ENCODE data around the gene BMP7.
"Not testable (repeated sequence)": the region's sequence is repeated elsewhere in the genome, so short reads cannot be mapped to it uniquely, and the experiment has no call there.

Gene BMP7

DNA sequence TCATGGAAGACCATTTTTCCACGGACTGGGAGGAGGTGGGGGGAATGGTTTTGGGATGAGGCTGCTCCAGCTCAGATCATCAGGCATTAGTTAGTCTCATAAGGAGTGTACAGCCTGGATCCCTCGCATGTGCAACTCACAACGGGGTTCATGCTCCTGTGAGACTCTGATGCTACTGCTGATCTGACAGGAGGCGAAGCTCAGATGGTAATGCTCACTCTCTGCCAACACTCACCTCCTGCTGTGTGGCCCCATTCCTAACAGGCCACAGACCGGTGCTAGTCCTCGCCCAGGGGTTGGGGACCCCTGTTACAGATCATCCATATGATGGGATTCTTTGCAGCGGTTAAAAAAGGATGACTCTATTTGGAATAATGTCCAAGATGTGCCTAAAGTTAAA is 27.6 kb upstream of the BMP7 start:
- peaks cover 42% of the 10 kb centered on the region for H3K27me3 Mint-ChIP-seq
- H3K9me3 Mint-ChIP-seq, result no peaks in the 10 kb centered on the region
- H3K4me1 Mint-ChIP-seq, result no peaks in the 10 kb centered on the region
- H3K27ac Mint-ChIP-seq, result no peak overlapping the region
- DNase-seq, result no peak
- no peaks in the 10 kb centered on the region for H3K36me3 Mint-ChIP-seq
- no peak overlapping the region for H3K4me3 Mint-ChIP-seq
- CTCF ChIA-PET, result no interaction called here

DNA sequence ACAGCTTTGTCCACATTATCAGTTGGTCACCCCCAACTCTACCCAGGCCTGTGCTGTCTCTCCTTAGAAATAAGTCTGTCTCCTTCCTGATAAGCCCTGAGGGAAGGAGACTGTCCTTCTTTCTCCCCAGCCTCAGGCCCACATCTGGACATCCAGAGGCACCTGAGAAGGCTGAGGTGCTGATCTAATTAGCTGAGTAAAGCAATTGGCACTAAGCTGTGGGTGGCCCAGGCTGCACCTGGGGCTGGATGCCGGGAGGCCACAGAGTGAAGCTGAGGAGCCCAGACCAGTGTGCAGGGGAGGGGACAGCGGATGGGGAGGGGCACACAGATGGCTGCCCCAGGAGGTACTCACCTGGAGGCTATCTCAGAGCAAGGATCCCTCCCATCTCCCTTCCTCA is 26.2 kb upstream of the BMP7 start:
- H3K27ac Mint-ChIP-seq, result no peak overlapping the region
- H3K4me3 Mint-ChIP-seq, result no peak overlapping the region
- CTCF ChIA-PET, result interaction anchor here (1.3 kb wide), 1 partner anchor 54 kb away, joined by 3 read pairs; no protein-coding TSS in a partner anchor
- no peaks in the 10 kb centered on the region for H3K4me1 Mint-ChIP-seq
- no peak for DNase-seq
- peaks cover 56% of the 10 kb centered on the region for H3K27me3 Mint-ChIP-seq
- H3K9me3 Mint-ChIP-seq, result no peaks in the 10 kb centered on the region
- no peaks in the 10 kb centered on the region for H3K36me3 Mint-ChIP-seq

DNA sequence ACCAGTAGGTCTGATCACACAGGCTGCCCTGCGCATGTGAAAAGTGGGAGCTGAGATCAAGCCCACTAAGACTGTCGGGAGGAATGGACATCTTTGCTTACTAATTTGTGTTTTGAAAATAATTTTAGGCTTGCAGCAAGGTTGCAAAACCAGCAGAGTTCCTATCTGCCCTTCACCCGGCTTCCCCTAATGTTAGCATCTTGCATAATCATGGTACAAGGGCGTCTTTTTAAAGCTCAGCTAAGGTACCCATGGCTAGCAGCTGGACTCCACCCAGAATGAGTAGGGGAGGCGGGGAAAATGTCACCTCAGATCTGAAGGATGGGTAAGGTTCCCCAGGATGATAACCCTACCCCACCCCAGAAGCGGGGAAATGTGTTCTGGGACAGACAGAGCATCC is 25.3 kb upstream of the BMP7 start:
- H3K27me3 Mint-ChIP-seq, result peaks cover 65% of the 10 kb centered on the region
- no peak overlapping the region for H3K4me3 Mint-ChIP-seq
- CTCF ChIA-PET, result interaction anchor here (1.3 kb wide), 1 partner anchor 54 kb away, joined by 3 read pairs; no protein-coding TSS in a partner anchor
- H3K36me3 Mint-ChIP-seq, result no peaks in the 10 kb centered on the region
- H3K4me1 Mint-ChIP-seq, result no peaks in the 10 kb centered on the region
- no peak overlapping the region for H3K27ac Mint-ChIP-seq
- DNase-seq, result no peak
- H3K9me3 Mint-ChIP-seq, result no peaks in the 10 kb centered on the region

DNA sequence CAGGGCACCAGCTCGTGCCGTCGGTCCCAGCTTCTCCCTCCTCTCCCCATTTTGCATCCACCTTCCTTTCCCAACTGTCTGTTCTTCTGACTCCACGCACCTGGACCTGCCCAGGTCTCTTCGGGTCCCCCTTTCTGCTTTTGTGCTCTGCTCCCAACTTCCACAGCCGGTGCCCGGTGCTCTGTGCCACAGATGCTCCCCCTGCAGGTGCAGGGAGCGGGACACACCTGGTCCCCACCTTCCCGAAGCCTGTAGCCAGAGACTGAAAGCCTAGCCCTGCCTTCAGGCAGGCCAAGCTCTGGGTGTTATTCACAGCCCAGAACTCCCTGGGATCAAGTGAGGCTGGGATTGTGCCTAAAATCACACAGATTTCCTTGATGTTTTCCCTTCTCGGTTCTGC is 24.6 kb upstream of the BMP7 start:
- Mint-ChIP-seq H3K27me3 (peaks cover 69% of the 10 kb centered on the region), H3K36me3 (no peaks in the 10 kb centered on the region), H3K4me3 (no peak overlapping the region), H3K27ac (no peak overlapping the region), H3K4me1 (no peaks in the 10 kb centered on the region), H3K9me3 (no peaks in the 10 kb centered on the region)
- CTCF ChIA-PET, result no interaction called here
- no peak for DNase-seq

DNA sequence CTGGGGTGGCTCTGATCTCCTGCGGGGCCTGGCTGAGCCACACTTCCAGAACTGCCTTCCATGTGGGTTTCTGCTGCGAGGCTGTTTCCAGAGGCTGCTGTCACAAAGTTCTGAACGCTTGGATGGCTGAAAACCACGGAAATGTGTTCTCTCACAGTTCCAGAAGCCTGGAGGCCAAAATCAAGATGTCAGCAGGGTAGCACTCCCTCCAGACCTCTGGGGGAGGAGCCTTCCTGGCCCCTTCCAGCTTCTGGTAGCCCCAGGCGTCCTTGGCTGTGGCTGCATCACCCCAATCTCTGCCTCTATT is 23.7 kb upstream of the BMP7 start:
- no peaks in the 10 kb centered on the region for H3K4me1 Mint-ChIP-seq
- no peak for DNase-seq
- H3K36me3 Mint-ChIP-seq, result no peaks in the 10 kb centered on the region
- peaks cover 74% of the 10 kb centered on the region for H3K27me3 Mint-ChIP-seq
- H3K27ac Mint-ChIP-seq, result no peak overlapping the region
- CTCF ChIA-PET, result no interaction called here
- no peaks in the 10 kb centered on the region for H3K9me3 Mint-ChIP-seq
- no peak overlapping the region for H3K4me3 Mint-ChIP-seq

DNA sequence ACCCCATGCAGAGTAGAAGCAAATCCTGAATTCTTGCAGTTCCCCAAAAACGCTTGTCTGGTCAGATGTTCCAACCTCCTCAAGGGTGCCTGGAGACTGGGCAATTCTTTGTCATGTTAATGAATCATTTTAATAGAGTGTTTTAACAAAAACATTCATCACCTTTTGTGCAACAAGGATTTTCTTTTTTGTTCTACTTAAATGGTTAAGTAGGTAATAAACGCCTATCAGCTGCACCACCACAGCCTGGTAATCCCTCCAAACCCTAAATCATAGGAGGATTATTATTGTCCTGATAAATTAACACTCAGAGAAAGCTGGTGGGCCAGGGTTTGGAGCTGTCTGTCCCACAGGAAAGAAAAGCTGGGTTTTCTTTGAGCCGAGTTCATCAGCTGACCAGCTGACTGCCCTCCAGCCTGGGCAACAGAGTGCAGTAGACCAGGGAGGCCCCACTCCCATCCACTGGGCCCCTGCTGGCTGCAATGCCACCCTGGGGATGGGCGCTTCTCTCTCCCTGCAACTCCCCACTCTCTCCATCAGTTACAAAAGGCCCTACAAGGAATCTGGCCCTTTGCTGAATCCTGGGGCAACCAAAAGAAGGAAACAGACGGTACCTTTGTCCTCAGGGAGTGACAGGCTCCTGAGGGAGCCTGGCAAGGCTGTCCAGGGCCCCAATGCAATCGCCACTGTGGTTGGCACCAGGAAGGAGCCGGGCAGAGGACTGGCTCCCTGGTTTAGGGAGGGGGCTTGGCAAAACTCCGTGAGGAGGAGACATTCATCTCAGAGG is 23.1 kb upstream of the BMP7 start:
- no peak for DNase-seq
- CTCF ChIA-PET, result interaction anchor here (0.6 kb wide), 1 partner anchor 1331 kb away, joined by 4 read pairs; no protein-coding TSS in a partner anchor
- Mint-ChIP-seq H3K4me3 (no peak overlapping the region), H3K27ac (no peak overlapping the region), H3K9me3 (no peaks in the 10 kb centered on the region), H3K36me3 (no peaks in the 10 kb centered on the region), H3K4me1 (no peaks in the 10 kb centered on the region), H3K27me3 (peaks cover 69% of the 10 kb centered on the region)

DNA sequence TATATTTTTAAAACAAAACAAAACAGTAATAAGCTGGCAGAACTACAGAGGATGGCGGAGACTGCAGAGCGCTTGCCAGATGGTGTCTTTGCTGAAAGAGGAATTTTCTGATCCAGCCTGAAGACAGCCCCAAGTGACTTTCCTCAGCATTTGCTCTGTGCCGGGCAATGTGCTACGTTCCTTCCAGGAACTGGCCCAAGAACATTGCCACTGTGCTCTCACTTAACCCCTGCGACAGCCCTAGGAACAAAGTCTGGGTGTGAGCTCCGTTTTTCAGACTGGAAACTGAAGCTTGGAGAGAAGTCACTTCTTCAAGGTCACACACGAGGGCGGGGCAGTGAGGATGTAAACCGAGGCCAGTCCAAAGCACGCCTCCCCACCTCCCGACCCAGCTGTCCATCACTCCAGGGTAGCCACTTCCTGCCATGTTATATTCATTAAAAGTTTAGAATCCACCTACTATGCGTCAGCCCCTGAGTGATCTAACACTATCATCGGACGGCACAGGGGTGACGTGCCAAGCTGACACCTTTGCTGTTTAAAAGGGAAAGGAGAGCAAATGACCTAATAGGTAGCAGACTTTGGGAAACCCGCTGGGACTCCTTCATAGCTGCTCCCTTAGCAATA is 22.3 kb upstream of the BMP7 start:
- Mint-ChIP-seq H3K27me3 (peaks cover 75% of the 10 kb centered on the region), H3K4me3 (no peak overlapping the region), H3K4me1 (no peaks in the 10 kb centered on the region), H3K27ac (no peak overlapping the region), H3K9me3 (no peaks in the 10 kb centered on the region), H3K36me3 (no peaks in the 10 kb centered on the region)
- CTCF ChIA-PET, result no interaction called here
- DNase-seq, result no peak

DNA sequence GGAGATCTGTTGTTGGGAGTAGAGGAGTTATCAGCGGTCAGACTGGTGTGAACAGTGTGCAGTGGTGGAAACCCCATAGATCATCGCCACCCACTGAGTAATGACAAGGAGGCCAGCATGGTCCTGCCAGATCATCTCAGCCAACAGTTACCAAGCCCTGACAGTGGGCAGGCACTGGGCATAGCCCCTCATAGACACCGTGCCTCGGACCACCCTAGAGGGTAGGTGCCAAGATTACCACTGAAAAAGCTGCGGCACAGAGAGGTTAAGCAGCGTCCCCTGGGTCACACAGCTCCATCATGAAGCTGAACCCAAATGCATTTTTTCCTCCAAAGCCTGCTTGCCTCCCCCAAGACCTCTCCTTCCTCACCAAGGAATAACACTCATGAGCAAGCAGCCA is 21.5 kb upstream of the BMP7 start:
- Mint-ChIP-seq H3K36me3 (no peaks in the 10 kb centered on the region), H3K9me3 (no peaks in the 10 kb centered on the region), H3K27me3 (peaks cover 81% of the 10 kb centered on the region), H3K4me1 (no peaks in the 10 kb centered on the region), H3K4me3 (no peak overlapping the region), H3K27ac (no peak overlapping the region)
- CTCF ChIA-PET, result no interaction called here
- DNase-seq, result no peak

DNA sequence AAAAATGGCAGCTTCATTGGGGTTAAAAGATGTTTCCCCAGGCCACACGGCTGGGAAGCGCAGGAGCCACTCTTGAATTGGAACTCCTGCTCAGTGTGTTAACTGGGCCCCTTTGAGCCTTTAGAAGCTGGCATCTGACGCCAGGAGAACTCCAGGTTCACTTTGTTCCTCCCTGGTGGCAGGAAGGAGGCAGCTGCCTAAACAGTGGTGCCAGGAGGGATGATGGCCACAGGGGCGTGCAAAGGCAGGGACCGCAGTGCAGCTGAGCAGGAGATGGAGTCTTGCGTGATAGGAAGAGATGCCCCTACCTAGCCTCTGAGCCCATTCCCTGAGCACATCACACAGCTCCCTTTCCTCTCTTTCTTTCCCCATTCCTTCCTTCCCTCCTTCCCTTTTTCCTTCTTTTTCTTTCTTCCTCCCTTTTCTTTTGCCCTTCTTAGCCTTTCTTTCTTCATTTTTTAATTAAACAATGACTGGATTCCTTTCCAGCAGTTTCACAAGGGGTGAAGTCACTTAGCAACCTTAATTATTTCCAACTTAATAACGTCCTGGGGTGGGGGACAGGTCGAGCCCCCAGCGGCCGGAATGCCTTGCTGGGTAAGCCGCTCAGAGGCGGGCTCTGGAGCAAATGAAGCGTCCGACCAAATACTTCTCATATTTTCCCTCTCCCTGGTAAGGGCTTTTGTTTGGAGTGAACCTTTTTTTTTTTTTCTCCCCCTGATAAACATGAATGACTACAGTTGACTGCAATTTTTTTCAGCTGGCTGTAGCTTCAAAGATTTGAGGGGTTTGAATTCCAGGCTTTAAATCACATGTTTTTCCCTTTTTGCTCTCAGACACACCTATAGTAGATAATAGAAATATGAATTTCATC is 20.8 kb upstream of the BMP7 start:
- H3K36me3 Mint-ChIP-seq, result no peaks in the 10 kb centered on the region
- no peak overlapping the region for H3K4me3 Mint-ChIP-seq
- no peaks in the 10 kb centered on the region for H3K9me3 Mint-ChIP-seq
- H3K4me1 Mint-ChIP-seq, result no peaks in the 10 kb centered on the region
- CTCF ChIA-PET, result no interaction called here
- H3K27ac Mint-ChIP-seq, result no peak overlapping the region
- DNase-seq, result no peak
- H3K27me3 Mint-ChIP-seq, result peaks cover 81% of the 10 kb centered on the region

DNA sequence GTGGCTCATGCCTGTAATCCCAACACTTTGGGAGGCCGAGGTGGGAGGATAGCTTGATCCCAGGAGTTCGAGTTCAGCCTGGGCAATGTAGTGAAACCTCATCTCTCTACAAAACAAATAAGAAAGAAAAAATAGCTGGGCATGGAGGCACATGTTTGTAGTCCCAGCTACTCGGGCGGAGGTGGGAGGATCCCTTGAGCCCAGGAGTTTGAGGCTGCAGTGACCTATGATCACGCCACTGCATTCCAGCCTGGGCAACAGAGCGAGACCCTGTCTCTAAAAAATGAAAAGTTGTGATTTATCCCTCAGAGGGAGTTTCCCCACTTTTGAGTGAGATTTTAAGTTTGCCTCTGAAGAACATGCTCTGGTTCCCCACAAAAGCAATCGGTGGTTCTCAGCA is 17.4 kb upstream of the BMP7 start:
- H3K36me3 Mint-ChIP-seq, result no peaks in the 10 kb centered on the region
- CTCF ChIA-PET, result no interaction called here

DNA sequence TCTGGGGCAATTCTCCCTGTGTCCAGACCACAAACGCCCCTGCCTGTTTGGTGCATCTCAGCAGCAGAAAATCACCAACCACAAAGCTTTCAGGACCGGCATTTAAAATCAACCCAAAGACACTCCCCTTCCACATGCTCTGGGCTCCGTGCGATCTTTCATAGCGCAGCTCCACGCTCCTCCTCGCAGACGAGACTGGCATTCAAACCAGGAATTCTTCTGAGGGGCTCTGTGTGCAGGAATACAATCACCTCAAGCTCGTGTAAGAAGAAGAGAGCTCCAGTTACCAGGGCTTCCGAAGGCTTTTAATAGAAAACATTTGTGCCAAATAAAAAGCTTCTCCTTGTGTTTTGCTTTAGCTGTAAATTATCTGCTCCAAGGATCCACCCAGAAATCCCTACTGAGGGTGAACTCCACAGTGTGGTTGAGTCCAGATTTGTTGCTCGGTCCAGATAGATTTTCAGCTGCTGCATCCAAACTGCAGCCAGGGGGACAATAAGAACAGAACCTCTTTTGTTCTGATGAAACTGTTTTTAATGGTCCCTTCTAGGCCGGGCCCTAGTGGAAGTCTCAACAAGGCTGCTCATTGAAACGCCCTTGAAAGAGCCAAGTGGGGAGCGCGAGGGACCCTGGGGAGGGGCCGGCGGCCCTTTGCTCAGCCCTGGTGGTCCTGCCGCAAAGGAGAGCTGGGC is 16.4 kb upstream of the BMP7 start:
- Mint-ChIP-seq H3K4me3 (no peak overlapping the region), H3K27me3 (peaks cover 69% of the 10 kb centered on the region), H3K4me1 (no peaks in the 10 kb centered on the region), H3K9me3 (no peaks in the 10 kb centered on the region), H3K27ac (no peak overlapping the region), H3K36me3 (no peaks in the 10 kb centered on the region)
- CTCF ChIA-PET, result no interaction called here
- no peak for DNase-seq

More for the DNA sequence above, 17.4 kb upstream of the BMP7 start:
- H3K9me3 Mint-ChIP-seq, result no peaks in the 10 kb centered on the region
- H3K4me3 Mint-ChIP-seq, result no peak overlapping the region
- no peaks in the 10 kb centered on the region for H3K4me1 Mint-ChIP-seq
- no peak overlapping the region for H3K27ac Mint-ChIP-seq
- peaks cover 75% of the 10 kb centered on the region for H3K27me3 Mint-ChIP-seq
- DNase-seq, result no peak

DNA sequence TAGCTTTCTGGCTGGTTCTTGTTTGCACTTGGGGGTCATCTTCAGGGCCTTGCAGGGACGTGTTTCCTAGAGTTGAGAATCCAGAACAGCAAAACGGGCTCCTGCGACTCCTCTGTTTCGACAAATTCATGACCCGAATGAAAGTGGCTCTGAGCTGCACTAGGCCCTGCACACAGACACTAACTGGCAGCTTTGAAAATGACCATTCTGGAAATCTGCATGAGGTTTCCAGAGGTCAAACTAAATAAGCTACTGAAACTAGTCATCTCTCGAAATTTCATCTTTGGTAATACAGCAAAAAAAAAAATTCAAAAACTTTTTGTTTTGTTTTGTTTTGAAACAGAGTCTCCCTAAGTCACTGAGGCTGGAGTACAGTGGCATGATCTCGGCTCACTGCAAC is 15.5 kb upstream of the BMP7 start:
- H3K4me3 Mint-ChIP-seq, result no peak overlapping the region
- no peaks in the 10 kb centered on the region for H3K36me3 Mint-ChIP-seq
- H3K27me3 Mint-ChIP-seq, result peaks cover 67% of the 10 kb centered on the region
- H3K27ac Mint-ChIP-seq, result no peak overlapping the region
- CTCF ChIA-PET, result no interaction called here
- no peaks in the 10 kb centered on the region for H3K9me3 Mint-ChIP-seq
- H3K4me1 Mint-ChIP-seq, result no peaks in the 10 kb centered on the region
- no peak for DNase-seq

DNA sequence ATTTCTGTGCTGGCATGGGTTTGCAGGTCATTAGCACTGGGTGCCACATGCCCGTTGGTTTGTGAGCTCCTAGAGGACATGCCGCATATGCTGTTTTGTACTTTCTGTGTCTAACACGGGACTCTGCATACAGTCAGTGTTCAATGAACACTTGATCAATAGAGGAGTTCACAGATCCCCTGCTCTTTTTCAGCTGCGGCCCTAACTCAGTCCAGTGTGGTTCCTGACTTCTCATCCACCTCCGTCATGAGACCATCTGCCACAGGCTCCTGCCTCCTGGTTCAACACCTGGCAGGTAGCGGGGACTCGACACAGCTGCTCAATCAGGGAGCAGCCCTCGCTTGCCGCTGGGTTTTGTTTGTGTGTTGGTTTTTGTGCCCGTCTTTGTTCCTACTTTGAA is 13.8 kb upstream of the BMP7 start:
- H3K4me1 Mint-ChIP-seq, result no peaks in the 10 kb centered on the region
- no peaks in the 10 kb centered on the region for H3K9me3 Mint-ChIP-seq
- H3K27ac Mint-ChIP-seq, result no peak overlapping the region
- CTCF ChIA-PET, result no interaction called here
- H3K27me3 Mint-ChIP-seq, result peaks cover 65% of the 10 kb centered on the region
- no peak for DNase-seq
- no peak overlapping the region for H3K4me3 Mint-ChIP-seq
- no peaks in the 10 kb centered on the region for H3K36me3 Mint-ChIP-seq

DNA sequence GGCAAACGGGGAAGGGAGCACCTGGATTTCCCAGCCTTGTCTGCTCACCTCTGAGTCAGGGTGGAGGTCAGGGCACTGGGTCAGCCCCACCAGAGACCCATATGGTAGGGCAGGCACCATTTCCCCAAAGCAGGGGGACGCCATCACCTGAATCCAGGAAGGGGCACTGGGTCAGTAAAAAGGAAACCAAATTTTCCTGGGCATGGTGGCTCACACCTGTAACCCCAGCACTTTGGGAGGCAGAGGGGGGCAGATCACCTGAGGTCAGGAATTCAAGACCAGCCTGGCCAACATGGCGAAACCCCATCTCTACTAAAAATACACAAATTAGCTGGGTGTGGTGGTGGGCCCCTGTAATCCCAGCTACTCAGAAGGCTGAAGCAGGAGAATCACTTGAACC is 13.1 kb upstream of the BMP7 start:
- CTCF ChIA-PET, H3K4me1 Mint-ChIP-seq, DNase-seq, H3K27ac Mint-ChIP-seq, H3K36me3 Mint-ChIP-seq, H3K4me3 Mint-ChIP-seq, H3K9me3 Mint-ChIP-seq: not testable (repeated sequence)
- H3K27me3 Mint-ChIP-seq, result peaks cover 66% of the 10 kb centered on the region
